ENCODE results near the gene MON1B. TPM values are rescaled to one million over a fixed set of nuclear protein-coding genes. Genes with fewer than 3 reads are reported as not detected.
"Not testable (repeated sequence)": the region's sequence is repeated elsewhere in the genome, so short reads cannot be mapped to it uniquely, and the experiment has no call there.

Gene MON1B
- total RNA-seq, 1 donor from 2014 or later: 70.1 TPM

GRCh38 chr16:77233799-77234519 is 43.0 kb downstream of the MON1B start:
- H3K4me3 Mint-ChIP-seq: no peak overlapping the region
- intact Hi-C loops (cut with micrococcal nuclease): loop anchor here (10.0 kb wide), 1 partner anchor 441 kb away; no protein-coding TSS in a partner anchor
- H3K9me3 Mint-ChIP-seq: no peaks in the 10 kb centered on the region
- no peak overlapping the region for H3K27ac Mint-ChIP-seq
- H3K27me3 Mint-ChIP-seq (ENCODE audit: insufficient read depth): peaks cover 14% of the 10 kb centered on the region
- H3K36me3 Mint-ChIP-seq (ENCODE audit: low read depth): no peaks in the 10 kb centered on the region
- no peak for DNase-seq (ENCODE audit: low spot score)
- peaks cover 6% of the 10 kb centered on the region for H3K4me1 Mint-ChIP-seq (ENCODE audit: low read depth)

DNA sequence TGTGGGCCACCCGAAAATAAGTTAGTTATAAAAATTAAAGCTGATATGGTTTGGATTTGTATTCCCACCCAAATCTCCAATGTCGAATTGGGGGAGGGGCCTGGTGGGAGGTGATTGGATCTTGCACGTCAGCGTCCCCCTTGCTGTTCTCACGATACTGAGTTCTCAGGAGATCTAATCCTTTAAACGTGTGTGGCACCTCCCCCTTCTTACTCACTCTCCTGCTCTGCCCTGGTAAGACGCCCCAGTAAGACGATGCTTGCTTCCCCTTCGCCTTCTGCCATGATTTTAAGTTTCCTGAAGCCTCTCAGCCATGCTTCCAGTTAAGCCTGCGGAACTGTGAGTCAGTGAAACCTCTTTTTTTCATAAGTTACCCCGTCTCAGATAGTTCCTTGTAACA is 43.6 kb downstream of the MON1B start:
- H3K4me1 Mint-ChIP-seq (ENCODE audit: low read depth): peaks cover 6% of the 10 kb centered on the region

GRCh38 chr16:77236063-77236511 is 45.1 kb downstream of the MON1B start:
- H3K27me3 Mint-ChIP-seq (ENCODE audit: insufficient read depth): peaks cover 13% of the 10 kb centered on the region
- peaks cover 6% of the 10 kb centered on the region for H3K4me1 Mint-ChIP-seq (ENCODE audit: low read depth)
- H3K9me3 Mint-ChIP-seq: no peaks in the 10 kb centered on the region
- no peaks in the 10 kb centered on the region for H3K36me3 Mint-ChIP-seq (ENCODE audit: low read depth)
- H3K4me3 Mint-ChIP-seq: peak overlapping the region; percentile 20
- H3K27ac Mint-ChIP-seq: no peak overlapping the region
- intact Hi-C loops (cut with micrococcal nuclease): loop anchor here (1.0 to 10.0 kb wide), 7 partner anchors 45 to 735 kb away; partner anchors contain the start of genes ADAMTS18 and MON1B
- DNase-seq (ENCODE audit: low spot score): peak; percentile 79

More for the DNA sequence above, 43.6 kb downstream of the MON1B start:
- peaks cover 14% of the 10 kb centered on the region for H3K27me3 Mint-ChIP-seq (ENCODE audit: insufficient read depth)
- no peaks in the 10 kb centered on the region for H3K36me3 Mint-ChIP-seq (ENCODE audit: low read depth)
- H3K27ac Mint-ChIP-seq: no peak overlapping the region
- intact Hi-C loops (cut with micrococcal nuclease): loop anchor here (5.0 to 10.0 kb wide), 2 partner anchors 203 to 440 kb away; partner anchors contain the start of gene ADAMTS18
- no peak for DNase-seq (ENCODE audit: low spot score)
- no peak overlapping the region for H3K4me3 Mint-ChIP-seq
- no peaks in the 10 kb centered on the region for H3K9me3 Mint-ChIP-seq

DNA sequence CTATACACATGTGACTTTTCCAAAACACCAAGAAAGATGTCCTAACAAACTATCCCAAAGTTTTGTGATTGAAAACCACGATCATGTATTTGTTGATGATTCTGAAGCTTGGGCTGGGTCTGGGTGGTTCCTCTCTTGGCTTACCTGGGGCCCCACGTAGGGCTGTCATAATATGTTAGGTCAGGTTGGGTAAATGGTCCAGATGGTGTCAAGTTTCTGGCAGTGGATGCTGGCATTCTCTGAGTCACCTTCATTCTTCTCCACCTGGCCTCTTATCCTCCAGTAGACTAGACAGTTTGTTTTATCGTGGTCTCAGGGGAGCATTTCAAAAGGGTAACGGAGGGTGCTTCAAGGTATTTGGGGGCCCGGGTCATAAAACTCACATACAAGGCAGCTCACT is 47.6 kb downstream of the MON1B start:
- Mint-ChIP-seq H3K4me1 (ENCODE audit: low read depth) (peaks cover 6% of the 10 kb centered on the region), H3K4me3 (no peak overlapping the region), H3K9me3 (no peaks in the 10 kb centered on the region), H3K27me3 (ENCODE audit: insufficient read depth) (peaks cover 12% of the 10 kb centered on the region), H3K27ac (no peak overlapping the region), H3K36me3 (ENCODE audit: low read depth) (no peaks in the 10 kb centered on the region)
- intact Hi-C loops (cut with micrococcal nuclease): loop anchor here (5.0 to 10.0 kb wide), 2 partner anchors 199 to 436 kb away; partner anchors contain the start of gene ADAMTS18
- no peak for DNase-seq (ENCODE audit: low spot score)

DNA sequence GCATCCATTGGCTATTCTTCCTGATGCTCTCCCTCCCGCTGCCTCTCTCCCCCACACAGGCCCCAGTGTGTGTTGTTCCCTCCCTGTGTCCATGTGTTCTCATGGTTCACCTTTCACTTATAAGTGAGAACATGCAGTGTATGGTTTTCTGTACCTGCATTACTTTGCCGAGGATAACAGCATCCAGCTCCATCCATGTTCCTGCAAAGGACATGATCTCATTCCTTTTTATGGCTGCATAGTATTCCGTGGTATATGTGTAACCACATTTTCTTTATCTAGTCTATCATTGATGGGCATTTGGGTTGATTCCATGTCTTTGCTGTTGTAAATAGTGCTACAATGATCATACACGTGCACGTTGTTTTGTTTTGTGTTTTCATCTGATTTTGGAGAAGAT is 51.5 kb downstream of the MON1B start:
- H3K27me3 Mint-ChIP-seq (ENCODE audit: insufficient read depth); H3K4me3 Mint-ChIP-seq; H3K27ac Mint-ChIP-seq; DNase-seq (ENCODE audit: low spot score); H3K36me3 Mint-ChIP-seq (ENCODE audit: low read depth); intact Hi-C loops (cut with micrococcal nuclease); H3K4me1 Mint-ChIP-seq (ENCODE audit: low read depth); H3K9me3 Mint-ChIP-seq: not testable (repeated sequence)

DNA sequence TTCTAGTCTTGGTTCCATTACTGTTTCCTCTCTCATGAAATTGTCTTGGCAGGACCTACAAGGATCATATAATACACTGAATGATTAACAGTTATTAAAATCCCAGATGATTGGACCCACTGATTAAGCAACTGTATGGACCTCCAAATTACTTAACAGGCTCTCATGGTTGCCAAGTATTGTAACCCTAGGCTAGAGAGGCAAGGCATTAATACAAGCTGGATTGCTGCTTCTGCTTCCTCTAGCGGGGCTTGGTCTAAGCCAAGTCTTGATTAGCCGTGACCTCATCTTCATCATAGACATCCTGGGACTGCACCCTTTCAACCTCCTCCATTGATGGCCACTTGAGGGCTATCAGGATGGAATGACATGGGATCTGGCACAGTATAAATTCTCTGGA is 55.2 kb downstream of the MON1B start:
- no peaks in the 10 kb centered on the region for H3K36me3 Mint-ChIP-seq (ENCODE audit: low read depth)
- no peaks in the 10 kb centered on the region for H3K9me3 Mint-ChIP-seq
- no peak overlapping the region for H3K4me3 Mint-ChIP-seq
- no peaks in the 10 kb centered on the region for H3K4me1 Mint-ChIP-seq (ENCODE audit: low read depth)
- no peak overlapping the region for H3K27ac Mint-ChIP-seq
- DNase-seq (ENCODE audit: low spot score): no peak
- H3K27me3 Mint-ChIP-seq (ENCODE audit: insufficient read depth): peaks cover 6% of the 10 kb centered on the region
- intact Hi-C loops (cut with micrococcal nuclease): no loop called here

- intact Hi-C loops (cut with micrococcal nuclease): no loop called here
- H3K36me3 Mint-ChIP-seq (ENCODE audit: low read depth): no peaks in the 10 kb centered on the region
- no peak for DNase-seq (ENCODE audit: low spot score)
- no peaks in the 10 kb centered on the region for H3K4me1 Mint-ChIP-seq (ENCODE audit: low read depth)
- H3K27ac Mint-ChIP-seq: no peak overlapping the region
- no peak overlapping the region for H3K4me3 Mint-ChIP-seq
- H3K27me3 Mint-ChIP-seq (ENCODE audit: insufficient read depth): peaks cover 6% of the 10 kb centered on the region
- H3K9me3 Mint-ChIP-seq: no peaks in the 10 kb centered on the region
Observed at GRCh38 chr16:77250400-77250799, 59.4 kb downstream of the MON1B start.

Other genes starting within 250 kb of the MON1B start
- 5.1 and 5.5 TPM in 2 replicates for gene SYCE1L, start 8.2 kb downstream of the MON1B start, total RNA-seq
- gene ADAMTS18, start 243.8 kb downstream of the MON1B start, total RNA-seq: 0.05 TPM in 1 of 2 replicates, not detected in the other